ENCODE measurements around the gene NFKBIA.

DNA sequence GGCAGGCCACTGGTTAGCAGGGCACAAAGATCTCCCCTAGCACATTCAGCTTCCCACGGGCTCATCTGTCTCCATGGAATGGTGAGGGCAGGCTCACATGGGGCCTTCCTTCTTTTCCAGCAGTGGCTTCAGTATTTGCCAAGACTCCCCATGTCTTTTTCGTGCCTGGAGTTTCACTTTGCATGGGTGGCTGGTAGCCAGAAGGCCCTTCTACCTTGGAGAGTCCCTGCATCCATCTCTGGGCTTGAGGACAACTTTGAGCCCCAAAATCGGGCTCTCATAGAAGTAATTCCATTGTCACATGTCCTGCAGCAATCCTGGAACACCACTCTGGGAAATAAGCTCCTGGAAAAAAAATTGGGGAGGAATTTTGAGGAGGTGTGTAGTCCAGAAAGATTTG is 42.1 kb downstream of the NFKBIA start:
- TF ChIP-seq, protein P1, sequence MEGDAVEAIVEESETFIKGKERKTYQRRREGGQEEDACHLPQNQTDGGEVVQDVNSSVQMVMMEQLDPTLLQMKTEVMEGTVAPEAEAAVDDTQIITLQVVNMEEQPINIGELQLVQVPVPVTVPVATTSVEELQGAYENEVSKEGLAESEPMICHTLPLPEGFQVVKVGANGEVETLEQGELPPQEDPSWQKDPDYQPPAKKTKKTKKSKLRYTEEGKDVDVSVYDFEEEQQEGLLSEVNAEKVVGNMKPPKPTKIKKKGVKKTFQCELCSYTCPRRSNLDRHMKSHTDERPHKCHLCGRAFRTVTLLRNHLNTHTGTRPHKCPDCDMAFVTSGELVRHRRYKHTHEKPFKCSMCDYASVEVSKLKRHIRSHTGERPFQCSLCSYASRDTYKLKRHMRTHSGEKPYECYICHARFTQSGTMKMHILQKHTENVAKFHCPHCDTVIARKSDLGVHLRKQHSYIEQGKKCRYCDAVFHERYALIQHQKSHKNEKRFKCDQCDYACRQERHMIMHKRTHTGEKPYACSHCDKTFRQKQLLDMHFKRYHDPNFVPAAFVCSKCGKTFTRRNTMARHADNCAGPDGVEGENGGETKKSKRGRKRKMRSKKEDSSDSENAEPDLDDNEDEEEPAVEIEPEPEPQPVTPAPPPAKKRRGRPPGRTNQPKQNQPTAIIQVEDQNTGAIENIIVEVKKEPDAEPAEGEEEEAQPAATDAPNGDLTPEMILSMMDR (IDR thresholded peaks at IDR 0.05; ENCODE audit: borderline replicate concordance, extremely low read depth, low read length, poor library complexity, severe bottlenecking) = no peak
- TF ChIP-seq EZH2 (IDR thresholded peaks at IDR 0.05; ENCODE audit: borderline replicate concordance, low read depth, low read length, severe bottlenecking) = no peak

Measured in DND-41 (cell line).